Gastrocnemius medialis (tissue), 4 donors: ENCODE results near the gene POLA1.

ENCODE experiments used
- POLR2A ChIP-seq, 2 donors: fragments of 450-650 bp; IDR thresholded peaks; one replicate each; pipeline ENCODE4 v1.6.1; 2017; ENCODE audit warnings: antibody characterized with exemption in 2 of 2, mild to moderate bottlenecking in 2 of 2, moderate library complexity in 2 of 2
- TF ChIP-seq, protein P1 (sequence below), 5 experiments: fragments of 450-650 bp in 3 of 5; fragments of 200-600 bp in 2 of 5; sonication (generic) in 2 of 5; IDR thresholded peaks in 4 of 5; conservative IDR thresholded peaks in 1 of 5; 1 replicate in 4 of 5; 2 replicates in 1 of 5; pipeline ENCODE4 v1.5.1; 2016 to 2019; ENCODE audit warnings: antibody characterized with exemption in 5 of 5, mild to moderate bottlenecking in 3 of 5, moderate library complexity in 3 of 5

DNA sequence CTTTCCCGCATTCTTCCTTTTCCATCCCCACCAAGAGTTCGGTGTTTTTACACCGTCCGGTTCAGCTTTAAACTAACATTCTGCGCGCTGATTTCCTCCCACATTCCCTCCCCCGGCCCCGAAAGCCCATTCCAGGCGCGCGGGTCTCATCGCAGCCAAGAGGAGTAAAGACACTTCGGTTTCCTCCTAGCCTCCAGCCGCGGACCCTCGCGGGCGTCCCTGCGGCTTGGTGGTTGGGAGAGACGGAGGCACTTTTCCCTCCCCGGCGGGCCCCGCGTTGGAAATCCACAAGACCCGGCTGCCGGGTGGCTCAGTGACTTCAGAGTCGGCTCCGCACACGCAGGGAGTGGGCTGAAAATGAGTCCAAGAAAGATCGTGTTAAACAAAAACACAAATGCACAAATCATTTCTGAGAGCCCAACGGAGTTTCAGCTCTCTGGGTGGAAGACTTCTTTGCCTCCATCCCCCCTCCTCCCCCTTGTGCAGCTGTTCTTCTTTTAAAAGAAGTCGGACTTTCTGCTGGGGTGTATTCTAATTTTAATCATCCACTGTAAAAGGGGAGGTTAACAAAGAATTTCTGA lies 324.0 kb downstream of the POLA1 start:
- TF ChIP-seq, protein P1, sequence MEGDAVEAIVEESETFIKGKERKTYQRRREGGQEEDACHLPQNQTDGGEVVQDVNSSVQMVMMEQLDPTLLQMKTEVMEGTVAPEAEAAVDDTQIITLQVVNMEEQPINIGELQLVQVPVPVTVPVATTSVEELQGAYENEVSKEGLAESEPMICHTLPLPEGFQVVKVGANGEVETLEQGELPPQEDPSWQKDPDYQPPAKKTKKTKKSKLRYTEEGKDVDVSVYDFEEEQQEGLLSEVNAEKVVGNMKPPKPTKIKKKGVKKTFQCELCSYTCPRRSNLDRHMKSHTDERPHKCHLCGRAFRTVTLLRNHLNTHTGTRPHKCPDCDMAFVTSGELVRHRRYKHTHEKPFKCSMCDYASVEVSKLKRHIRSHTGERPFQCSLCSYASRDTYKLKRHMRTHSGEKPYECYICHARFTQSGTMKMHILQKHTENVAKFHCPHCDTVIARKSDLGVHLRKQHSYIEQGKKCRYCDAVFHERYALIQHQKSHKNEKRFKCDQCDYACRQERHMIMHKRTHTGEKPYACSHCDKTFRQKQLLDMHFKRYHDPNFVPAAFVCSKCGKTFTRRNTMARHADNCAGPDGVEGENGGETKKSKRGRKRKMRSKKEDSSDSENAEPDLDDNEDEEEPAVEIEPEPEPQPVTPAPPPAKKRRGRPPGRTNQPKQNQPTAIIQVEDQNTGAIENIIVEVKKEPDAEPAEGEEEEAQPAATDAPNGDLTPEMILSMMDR (IDR thresholded peaks at IDR 0.05 in 4 of 5, conservative IDR thresholded peaks at IDR 0.05 in 1 of 5) = no peak
- TF ChIP-seq POLR2A (IDR thresholded peaks at IDR 0.05) = no peak
